Measurements from ENCODE around the gene RACK1.

GRCh38 chr5:181186986-181187499, 56.7 kb downstream of the RACK1 start:
- TF ChIP-seq YY1 (IDR thresholded peaks at IDR 0.05; ENCODE audit: insufficient read depth, insufficient read length) (no peak), SUZ12 (IDR thresholded peaks at IDR 0.05; ENCODE audit: extremely low read depth, insufficient read depth, insufficient read length) (no peak), ZNF274 (IDR thresholded peaks at IDR 0.05; ENCODE audit: low read depth, low read length) (no peak)
